Right cardiac atrium (tissue), 5 donors: ENCODE measurements around the gene SP3. TPM values are rescaled to one million over a fixed set of nuclear protein-coding genes. Genes with fewer than 3 reads are reported as not detected.

Experiments used
- ATAC-seq, 2 donors: fragments of 200-7000 bp; cut with Tn5 transposase; one replicate each; pipeline versions ENCODE4 v1.8.0 to v1.9.1; 2020; ENCODE audit warnings: moderate library complexity in 2 of 2, mild to moderate bottlenecking in 1 of 2
- DNase-seq, 3 donors: peaks; one replicate each; pipeline ENCODE4 v3.0.0-alpha.2; 2020
- H3K27ac ChIP-seq: one replicate; pipeline ENCODE4 v1.5.1; 2013; ENCODE audit warnings: mild to moderate bottlenecking, low read length, control low read depth, moderate library complexity
- H3K27me3 ChIP-seq: one replicate; pipeline ENCODE4 v1.6.1; 2013; ENCODE audit not compliant: control insufficient read depth, insufficient read depth
- H3K4me1 ChIP-seq: one replicate; pipeline ENCODE4 v1.6.1; 2013; ENCODE audit warnings: low read length; ENCODE audit not compliant: control insufficient read depth, insufficient read depth
- H3K4me3 ChIP-seq: one replicate; pipeline ENCODE4 v1.5.1; 2013; ENCODE audit warnings: low read length, control low read depth
- H3K9me3 ChIP-seq: one replicate; pipeline ENCODE4 v1.6.1; 2013; ENCODE audit warnings: low read length; ENCODE audit not compliant: control insufficient read depth
- WGBS: extraction: QIAGEN DNeasy Blood & Tissue Kit; methylation state at CpG from one replicate; pipeline ENCODE4 v1.1.7; 2013; 5-methylcytosine and 5-hydroxymethylcytosine counted together
- intact Hi-C, 4 donors: fragments of 100-400 bp; cut with DNase I; formaldehyde crosslinking; loops; one replicate each; pipeline versions ENCODE4 v1.11.0 to v1.14.0; 2022 to 2023
- polyA plus RNA-seq: library from polyadenylated mRNA; stranded (reverse); fragments of 200-250 nt; gene quantifications from one replicate; pipeline ENCODE4 v1.2.3, GENCODE V29; 2013
- total RNA-seq, 4 donors: library from RNA; stranded (reverse); fragmentation: NEBNext Ultra II Directional; extraction: Animal tissue kit (Norgen Biotek cat#: 25700); gene quantifications; one replicate each; pipeline ENCODE4 v1.2.1, GENCODE V29; 2021
- donor health status: healthy with polysubstance abuse.
- donor health status: DM: no; HTN: yes; CAD: no.
- donor health status: DM: no; HTN: no; CAD: no.
- donor health status: DM: no; HTN: yes; CAD: no; lungs with severe emphysema.
- donor health status: DM: yes; HTN: yes; CAD: no.

Gene SP3
- total and polyA plus RNA-seq, 5 donors, result 14.9 to 52.2 (median 46.7) TPM

DNA sequence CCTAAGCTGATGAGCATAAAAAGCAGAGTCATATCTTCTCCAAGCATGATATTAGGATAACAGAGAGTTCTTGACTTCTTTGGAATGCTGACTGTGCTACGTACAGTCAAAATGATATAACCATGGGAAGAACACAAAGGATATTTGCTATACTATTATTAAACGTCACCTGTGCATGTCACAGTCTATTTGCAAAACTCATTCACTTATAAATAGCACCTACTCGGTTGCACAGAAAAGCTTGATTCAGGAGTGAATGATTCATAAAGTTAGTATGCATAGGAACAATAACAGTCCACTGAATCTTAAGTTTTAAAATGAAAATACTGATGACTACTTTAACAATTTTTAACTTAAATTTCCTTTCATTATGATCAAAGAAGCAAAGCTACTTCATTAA lies 83.3 kb downstream of the SP3 start:
- 66% methylated on average over 3 of the region's 3 CpGs for WGBS
- Histone ChIP-seq H3K9me3 (no peaks in the 10 kb centered on the region), H3K4me3 (no peak overlapping the region), H3K27ac (no peak overlapping the region), H3K4me1 (no peaks in the 10 kb centered on the region), H3K27me3 (no peaks in the 10 kb centered on the region)
- ATAC-seq, result no peak
- intact Hi-C loops, result loop anchor here in 1 of 4 donors (10.0 kb wide), 1 partner anchor 463 kb away; no protein-coding TSS in a partner anchor
- no peak for DNase-seq

DNA sequence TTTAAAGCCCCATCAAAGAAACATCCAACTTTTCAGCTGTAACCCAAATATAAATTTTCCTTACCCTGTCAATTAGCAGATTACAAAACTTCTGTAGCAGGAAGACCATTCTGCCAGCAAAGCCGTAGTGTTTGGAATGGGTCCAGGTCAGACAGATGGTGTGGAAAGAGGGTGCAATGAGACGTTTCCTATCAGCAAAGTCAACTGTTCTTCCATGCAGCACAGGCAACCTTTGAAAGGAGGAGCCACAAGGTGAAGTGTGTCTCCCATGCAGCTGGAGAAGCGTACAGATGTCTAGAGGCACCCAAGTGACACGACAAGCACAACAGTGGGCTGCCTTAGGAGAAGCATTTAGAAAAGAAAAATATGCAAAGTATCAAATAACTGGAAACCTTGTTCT lies 83.7 kb downstream of the SP3 start:
- ATAC-seq (no peak), DNase-seq (no peak)
- no peak overlapping the region for H3K27ac ChIP-seq
- no peaks in the 10 kb centered on the region for H3K4me1 ChIP-seq
- no peak overlapping the region for H3K4me3 ChIP-seq
- no peaks in the 10 kb centered on the region for H3K9me3 ChIP-seq
- 20% methylated on average over 4 of the region's 4 CpGs for WGBS
- H3K27me3 ChIP-seq, result no peaks in the 10 kb centered on the region
- intact Hi-C loops, result loop anchor here in 1 of 4 donors (10.0 kb wide), 1 partner anchor 463 kb away; no protein-coding TSS in a partner anchor

DNA sequence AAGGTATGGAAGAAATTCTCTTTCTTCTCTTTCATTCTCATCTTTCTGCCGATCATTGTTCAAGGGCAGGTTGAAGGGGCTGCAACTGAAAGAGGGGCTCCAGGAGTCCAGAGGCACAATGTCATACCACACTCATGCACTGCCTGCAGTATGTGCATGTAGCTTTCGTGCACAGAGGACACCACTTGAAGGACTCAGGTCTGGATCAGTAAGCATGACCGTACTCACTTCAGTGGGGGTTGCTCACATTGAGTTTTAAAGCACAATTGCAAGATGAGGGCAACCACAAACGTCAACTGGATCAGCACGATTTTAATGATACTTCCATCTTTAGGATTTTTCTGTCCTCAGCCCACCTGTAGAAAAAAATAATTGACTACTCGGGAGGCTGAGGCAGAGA lies 84.6 kb downstream of the SP3 start:
- Histone ChIP-seq H3K27ac (no peak overlapping the region), H3K27me3 (no peaks in the 10 kb centered on the region), H3K4me3 (no peak overlapping the region), H3K9me3 (no peaks in the 10 kb centered on the region), H3K4me1 (no peaks in the 10 kb centered on the region)
- no peak for DNase-seq
- WGBS, result 93% methylated on average over 6 of the region's 6 CpGs
- no peak for ATAC-seq
- intact Hi-C loops, result loop anchor here in 1 of 4 donors (10.0 kb wide), 1 partner anchor 464 kb away; no protein-coding TSS in a partner anchor

DNA sequence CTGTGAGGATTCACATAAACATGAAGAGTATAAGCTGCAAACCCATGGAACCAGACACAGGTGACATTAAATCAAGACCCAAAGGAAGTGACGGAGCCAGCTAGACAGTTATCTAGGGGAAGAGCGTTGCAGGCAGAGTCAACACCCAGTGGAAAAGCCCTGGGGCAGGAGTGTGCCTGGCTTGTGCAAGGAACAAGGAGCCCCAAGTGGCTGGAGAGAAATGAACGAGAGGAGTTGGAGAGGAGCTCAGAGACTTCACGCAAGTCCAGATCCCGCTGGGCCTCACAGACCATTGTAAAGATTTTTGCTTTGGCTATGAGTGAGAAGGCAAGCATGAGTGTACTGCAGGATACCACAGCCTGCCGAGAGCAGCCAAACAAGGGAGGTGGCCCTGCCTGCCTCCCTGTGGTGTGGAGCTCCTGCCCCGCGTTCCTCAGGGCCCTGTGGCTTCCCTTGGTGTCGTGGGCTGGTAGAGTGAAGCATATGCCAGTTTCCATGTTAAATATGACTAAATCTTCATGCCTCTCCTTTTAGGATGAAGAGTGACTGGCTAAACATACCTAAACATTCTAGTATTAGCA lies 88.2 kb downstream of the SP3 start:
- Histone ChIP-seq H3K4me3 (no peak overlapping the region), H3K9me3 (no peaks in the 10 kb centered on the region), H3K4me1 (no peaks in the 10 kb centered on the region), H3K27ac (no peak overlapping the region), H3K27me3 (no peaks in the 10 kb centered on the region)
- ATAC-seq (no peak), DNase-seq (no peak)
- intact Hi-C loops, result no loop called here
- 85% methylated on average over 9 of the region's 9 CpGs for WGBS

DNA sequence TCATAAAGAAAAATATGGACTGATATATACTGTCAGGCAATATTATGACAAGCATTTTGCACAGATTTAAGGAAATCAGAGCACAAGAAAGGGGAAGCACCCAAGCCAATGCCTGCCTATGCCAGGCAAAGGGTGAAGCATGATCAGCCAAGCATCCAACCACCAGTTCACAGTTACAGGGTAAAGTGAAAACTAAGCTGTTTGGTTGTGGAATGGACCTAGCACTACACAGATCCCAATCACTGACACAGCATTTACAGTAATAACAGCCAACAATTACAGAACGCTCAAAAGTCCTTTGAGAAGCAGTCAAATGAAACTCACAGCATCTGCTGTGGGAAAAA lies 90.3 kb downstream of the SP3 start:
- Histone ChIP-seq H3K4me1 (no peaks in the 10 kb centered on the region), H3K4me3 (no peak overlapping the region), H3K27ac (no peak overlapping the region), H3K9me3 (no peaks in the 10 kb centered on the region), H3K27me3 (no peaks in the 10 kb centered on the region)
- 76% methylated on average over 1 of the region's 1 CpG for WGBS
- peak in 1 of 2 donors; percentile 39 for ATAC-seq
- DNase-seq, result no peak
- intact Hi-C loops, result no loop called here

DNA sequence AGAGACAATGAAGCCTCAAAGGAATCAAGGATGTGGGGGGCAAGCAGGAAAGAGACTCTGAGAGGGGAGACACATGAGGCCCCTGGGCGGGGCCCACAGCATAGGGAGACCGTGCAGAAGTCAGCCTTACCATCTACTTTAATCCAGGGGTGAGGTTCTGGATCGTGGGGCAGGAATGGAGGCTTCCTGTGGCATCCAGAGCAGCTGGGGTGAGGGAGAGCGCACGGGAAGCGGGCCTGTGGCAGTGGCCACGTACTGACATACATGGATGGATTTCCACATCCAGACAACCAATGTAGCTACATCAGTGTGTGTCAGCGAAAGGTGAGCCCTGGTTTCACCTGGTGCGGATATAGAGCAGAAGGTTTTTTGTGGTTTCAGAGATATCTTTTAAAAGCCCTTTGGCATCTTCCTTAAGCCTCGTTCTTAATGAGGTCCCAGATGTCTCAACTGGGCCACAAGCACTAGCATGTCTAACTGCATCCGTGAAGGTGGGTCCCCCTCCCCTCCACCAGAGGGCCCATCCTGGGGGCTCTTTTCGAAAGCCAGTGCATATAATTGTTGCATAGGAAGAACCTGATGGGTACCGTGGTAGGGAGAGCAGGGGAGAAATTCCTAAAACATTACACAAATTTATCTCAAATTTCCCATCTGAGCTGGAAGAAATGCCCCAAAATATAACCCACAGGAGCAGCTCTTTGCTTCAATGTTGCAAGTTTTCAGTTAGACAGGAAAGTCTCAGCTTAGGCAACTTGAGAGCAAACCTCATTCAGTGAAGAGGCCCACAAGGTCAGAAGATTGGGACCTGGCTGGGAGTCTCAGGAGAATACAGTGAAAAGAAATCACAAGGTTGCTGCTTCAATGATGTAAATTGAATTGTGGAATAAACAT lies 90.9 kb downstream of the SP3 start:
- 72% methylated on average over 13 of the region's 13 CpGs for WGBS
- DNase-seq, result no peak
- H3K4me3 ChIP-seq, result no peak overlapping the region
- H3K27me3 ChIP-seq, result no peaks in the 10 kb centered on the region
- H3K9me3 ChIP-seq, result no peaks in the 10 kb centered on the region
- H3K27ac ChIP-seq, result no peak overlapping the region
- no peaks in the 10 kb centered on the region for H3K4me1 ChIP-seq
- intact Hi-C loops, result no loop called here
- no peak for ATAC-seq

DNA sequence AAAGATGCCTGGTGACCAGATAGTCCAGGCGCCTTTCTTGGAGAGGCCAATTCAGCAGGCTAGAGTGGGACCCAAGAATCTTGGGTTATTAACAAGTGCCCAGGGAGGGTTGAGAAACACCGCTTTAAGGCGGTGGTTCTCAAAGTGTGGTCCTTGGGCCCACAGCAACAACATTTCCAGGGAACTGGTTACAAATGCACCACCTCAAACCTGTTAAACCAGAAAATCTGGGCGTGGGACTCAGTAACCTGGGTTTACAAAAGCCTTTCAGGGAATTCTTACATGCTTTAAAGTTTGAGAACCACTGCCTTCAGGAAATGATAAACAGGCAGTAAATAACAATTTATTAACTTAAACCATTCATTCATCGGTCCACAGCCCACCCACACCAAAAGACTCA lies 92.5 kb downstream of the SP3 start:
- no peak for DNase-seq
- Histone ChIP-seq H3K27me3 (no peaks in the 10 kb centered on the region), H3K27ac (no peak overlapping the region), H3K4me3 (no peak overlapping the region), H3K9me3 (no peaks in the 10 kb centered on the region), H3K4me1 (no peaks in the 10 kb centered on the region)
- ATAC-seq, result no peak
- WGBS, result 96% methylated on average over 5 of the region's 5 CpGs
- intact Hi-C loops, result no loop called here

DNA sequence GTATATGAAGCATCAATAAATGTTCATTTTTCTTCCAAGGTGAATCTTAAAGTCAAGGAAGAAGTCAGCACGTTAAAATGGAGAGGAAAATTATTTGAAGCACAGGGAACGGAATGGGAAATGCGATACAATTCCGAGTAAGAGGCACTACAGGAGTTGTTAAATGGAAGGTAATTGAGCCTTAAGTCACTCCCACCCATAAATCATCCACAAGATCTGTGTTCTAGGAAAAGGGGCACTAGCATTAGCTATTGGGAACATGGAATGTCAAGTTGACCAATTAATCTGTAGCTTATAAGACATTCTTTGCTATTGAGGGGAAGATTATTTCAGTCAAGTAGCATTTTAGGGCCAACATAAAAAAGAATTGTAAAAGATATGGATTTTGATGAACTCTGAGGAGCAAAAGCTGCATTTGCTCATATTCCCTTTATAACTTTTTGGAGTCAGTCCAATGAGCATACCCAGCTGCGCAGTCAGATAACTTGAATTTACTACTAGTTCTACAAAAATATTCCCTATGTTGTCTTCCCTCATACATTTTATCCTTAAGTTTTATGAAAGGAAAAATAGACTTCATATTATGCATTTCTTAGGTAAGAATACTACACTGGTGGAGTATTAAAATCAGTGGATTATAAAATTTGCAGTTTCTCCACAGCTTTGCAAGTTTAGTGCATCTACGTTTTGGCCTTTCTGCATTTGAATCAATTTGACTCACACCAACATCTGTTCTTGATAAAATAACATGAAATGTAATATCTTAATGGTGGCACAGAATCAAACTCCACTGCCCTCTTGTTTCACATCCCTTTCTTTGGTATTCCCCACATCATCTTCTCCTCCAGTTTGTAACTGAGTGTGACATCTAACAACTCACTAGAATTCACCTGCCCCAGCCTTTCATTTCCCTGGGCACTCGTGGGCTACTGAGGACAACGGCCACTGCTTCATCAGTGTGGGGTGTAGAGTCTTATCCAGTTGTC lies 95.6 kb downstream of the SP3 start:
- Histone ChIP-seq H3K9me3 (no peaks in the 10 kb centered on the region), H3K27ac (no peak overlapping the region), H3K27me3 (no peaks in the 10 kb centered on the region), H3K4me1 (no peaks in the 10 kb centered on the region), H3K4me3 (no peak overlapping the region)
- 80% methylated on average over 8 of the region's 8 CpGs for WGBS
- intact Hi-C loops, result no loop called here
- no peak for DNase-seq
- ATAC-seq, result no peak

DNA sequence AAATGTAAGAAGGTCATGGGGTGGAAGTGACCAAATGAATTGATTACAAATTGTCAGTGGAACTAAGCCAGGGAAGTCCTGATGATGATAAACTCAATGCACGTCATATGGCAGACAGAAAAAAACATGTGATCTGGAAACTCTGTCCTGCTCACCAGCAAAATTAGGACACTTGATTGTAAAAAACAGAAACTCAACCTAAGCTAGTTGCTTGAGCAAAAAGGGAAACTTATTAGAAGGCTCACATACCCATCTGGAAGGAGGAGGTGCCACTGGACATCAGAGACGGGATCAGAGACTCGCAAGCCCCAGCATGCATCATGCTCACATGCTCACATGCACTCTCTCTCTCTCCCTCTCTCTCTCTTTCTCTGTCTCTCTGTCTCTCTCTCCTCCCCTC lies 96.8 kb downstream of the SP3 start:
- 74% methylated on average over 3 of the region's 3 CpGs for WGBS
- no peaks in the 10 kb centered on the region for H3K9me3 ChIP-seq
- ATAC-seq, result no peak
- no peak for DNase-seq
- no peaks in the 10 kb centered on the region for H3K4me1 ChIP-seq
- intact Hi-C loops, result no loop called here
- H3K27me3 ChIP-seq, result no peaks in the 10 kb centered on the region
- no peak overlapping the region for H3K4me3 ChIP-seq
- no peak overlapping the region for H3K27ac ChIP-seq

DNA sequence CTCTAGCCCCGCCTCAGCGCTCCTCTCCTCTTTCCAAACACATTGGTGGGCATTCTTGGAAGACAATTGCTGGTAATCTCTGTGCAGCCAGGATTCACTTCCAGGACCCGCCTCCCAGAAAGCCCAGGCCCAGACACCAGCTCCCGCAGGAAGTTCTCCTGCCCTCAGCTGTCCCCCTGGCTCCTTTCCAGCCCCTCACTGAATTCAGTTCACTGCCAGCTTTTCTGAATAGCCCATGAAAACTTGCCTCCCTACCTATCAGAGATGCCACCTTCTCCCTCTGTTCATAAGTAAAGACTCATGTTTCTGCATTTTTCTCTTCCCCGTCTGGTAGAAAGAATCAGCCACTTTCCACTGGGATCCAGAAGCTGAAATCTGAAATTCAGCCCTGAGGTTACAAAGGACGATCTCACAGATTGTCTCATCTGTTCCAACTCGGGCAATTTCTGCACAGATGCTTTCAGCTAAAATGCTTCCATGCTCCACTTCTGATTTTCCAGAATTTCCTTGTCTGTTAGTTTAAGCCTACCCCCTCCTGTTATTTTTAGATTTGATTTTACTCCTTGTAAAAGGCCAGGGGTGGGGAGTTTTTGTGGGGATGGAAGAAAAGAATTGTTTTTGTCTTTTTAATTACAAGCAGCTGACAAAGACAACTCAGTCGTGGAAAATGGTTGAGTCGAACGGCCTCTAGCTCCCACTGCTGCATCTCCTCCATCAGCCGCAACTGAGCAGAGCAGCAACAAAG lies 98.1 kb downstream of the SP3 start:
- Histone ChIP-seq H3K4me3 (no peak overlapping the region), H3K27ac (no peak overlapping the region), H3K4me1 (no peaks in the 10 kb centered on the region), H3K27me3 (no peaks in the 10 kb centered on the region), H3K9me3 (no peaks in the 10 kb centered on the region)
- DNase-seq, result no peak
- WGBS, result 45% methylated on average over 11 of the region's 11 CpGs
- ATAC-seq, result no peak
- intact Hi-C loops, result no loop called here
